PC-9 (cell line): ENCODE measurements around the gene CLCN6. TPM values are rescaled to one million over a fixed set of nuclear protein-coding genes. Genes with fewer than 3 reads are reported as not detected.

Source experiments
- BruUV-seq: library from RNA; stranded (reverse); fragments of 400-500 nt; replicated peaks from 2 replicates; lab custom pipeline; 2021; lab: Mats Ljungman, UMichigan
- CTCF ChIA-PET: fragments of 300-600 bp; sonication (Branson Sonifier 250); formaldehyde crosslinking; loops from one replicate; lab custom pipeline; 2022; ENCODE audit warnings: antibody characterized with exemption; lab: Charles Lee
- POLR2A ChIA-PET: fragments of 300-600 bp; sonication (Branson Sonifier 250); formaldehyde crosslinking; loops from one replicate; lab custom pipeline; 2022; ENCODE audit warnings: antibody characterized with exemption; ENCODE audit not compliant: unreplicated experiment; lab: Charles Lee
- DNase-seq, 2 experiments: peaks; one replicate each; pipeline versions ENCODE4 v3.0.0 to v3.0.0-alpha.2; 2015 to 2022; ENCODE audit warnings: mixed read lengths in 1 of 2
- H2AFZ ChIP-seq: fragments of 200-600 bp; sonication (generic); 2 replicates; pipeline ENCODE4 v1.8.1; 2017; ENCODE audit warnings: antibody characterized with exemption
- H3F3A ChIP-seq: fragments of 200-600 bp; sonication (generic); 2 replicates; pipeline ENCODE4 v1.8.1; 2017; ENCODE audit warnings: antibody characterized with exemption, mild to moderate bottlenecking, low read depth; ENCODE audit not compliant: insufficient read depth
- H3K27ac ChIP-seq: fragments of 200-600 bp; sonication (generic); 2 replicates; pipeline ENCODE4 v1.6.1; 2016; ENCODE audit warnings: mixed run types
- H3K27me3 ChIP-seq: fragments of 200-600 bp; sonication (generic); 2 replicates; pipeline ENCODE4 v1.6.1; 2016; ENCODE audit warnings: low read depth, mixed run types; ENCODE audit not compliant: insufficient read depth
- H3K36me3 ChIP-seq: fragments of 200-600 bp; sonication (generic); 2 replicates; pipeline ENCODE4 v1.6.1; 2016; ENCODE audit warnings: low read depth, mixed run types
- H3K4me1 ChIP-seq: fragments of 200-600 bp; sonication (generic); replicated peaks from 2 replicates; pipeline ENCODE4 v1.6.1; 2016; ENCODE audit warnings: mixed run types; ENCODE audit not compliant: insufficient read depth
- H3K4me2 ChIP-seq: fragments of 200-600 bp; sonication (generic); 2 replicates; pipeline ENCODE4 v1.6.1; 2017; ENCODE audit warnings: mixed run types
- H3K4me3 ChIP-seq: fragments of 200-600 bp; sonication (generic); 2 replicates; pipeline ENCODE4 v1.6.1; 2016; ENCODE audit warnings: mixed run types
- H3K79me2 ChIP-seq: fragments of 200-600 bp; sonication (generic); 2 replicates; pipeline ENCODE4 v1.6.1; 2017; ENCODE audit warnings: low read depth, mixed run types
- H3K9me2 ChIP-seq: fragments of 200-600 bp; sonication (generic); 2 replicates; pipeline ENCODE4 v1.8.1; 2017; ENCODE audit warnings: mild to moderate bottlenecking; ENCODE audit not compliant: insufficient read depth
- H3K9me3 ChIP-seq: fragments of 200-600 bp; sonication (generic); 2 replicates; pipeline ENCODE4 v1.8.1; 2016; ENCODE audit warnings: low read depth; ENCODE audit not compliant: insufficient read depth
- H4K20me1 ChIP-seq: fragments of 200-600 bp; sonication (generic); 2 replicates; pipeline ENCODE4 v1.8.1; 2017; ENCODE audit not compliant: insufficient read depth
- CTCF ChIP-seq: fragments of 200-600 bp; sonication (generic); conservative IDR thresholded peaks from 2 replicates; pipeline ENCODE4 v1.6.1; 2017; ENCODE audit warnings: mixed run types, antibody characterized with exemption, mild to moderate bottlenecking, moderate library complexity
- EZH2 ChIP-seq: fragments of 200-600 bp; sonication (generic); IDR thresholded peaks from 2 replicates; pipeline ENCODE4 v1.8.0; 2017; ENCODE audit warnings: antibody characterized with exemption, low read depth
- intact Hi-C: fragments of 100-400 bp; cut with micrococcal nuclease; formaldehyde crosslinking; loops from one replicate; pipeline ENCODE4 v1.10.0; 2022; ENCODE audit not compliant: unreplicated experiment
- total RNA-seq: library from RNA; stranded (reverse); gene quantifications from 2 replicates; pipeline ENCODE4 v1.2.3, GENCODE V29; 2021

The CLCN6 gene
- total RNA-seq, 1 experiment from 2014 or later, result 16.7 TPM

DNA sequence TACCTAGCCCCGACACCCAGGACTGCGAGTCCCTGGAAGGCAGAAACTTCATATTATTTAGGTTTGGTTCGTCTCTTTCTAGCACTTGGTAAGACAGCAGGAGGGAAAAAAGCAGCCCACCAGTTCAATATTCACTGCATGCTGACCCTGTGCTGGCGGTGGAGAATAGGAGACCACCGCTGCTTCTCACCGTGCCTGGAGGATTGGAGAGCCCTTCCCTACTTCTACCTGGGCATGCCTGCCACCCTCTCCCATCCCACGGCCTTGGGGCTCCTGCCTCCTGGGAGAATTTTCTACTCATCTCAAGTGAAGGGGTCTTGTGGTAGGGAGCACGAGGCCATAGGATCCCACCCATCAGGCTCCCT is 5.6 kb upstream of the CLCN6 start:
- POLR2A ChIA-PET, result no interaction called here
- H3K4me1 ChIP-seq, result peaks cover 10% of the 10 kb centered on the region; the same call in 1 of the 2 replicates
- intact Hi-C loops, result no loop called here

DNA sequence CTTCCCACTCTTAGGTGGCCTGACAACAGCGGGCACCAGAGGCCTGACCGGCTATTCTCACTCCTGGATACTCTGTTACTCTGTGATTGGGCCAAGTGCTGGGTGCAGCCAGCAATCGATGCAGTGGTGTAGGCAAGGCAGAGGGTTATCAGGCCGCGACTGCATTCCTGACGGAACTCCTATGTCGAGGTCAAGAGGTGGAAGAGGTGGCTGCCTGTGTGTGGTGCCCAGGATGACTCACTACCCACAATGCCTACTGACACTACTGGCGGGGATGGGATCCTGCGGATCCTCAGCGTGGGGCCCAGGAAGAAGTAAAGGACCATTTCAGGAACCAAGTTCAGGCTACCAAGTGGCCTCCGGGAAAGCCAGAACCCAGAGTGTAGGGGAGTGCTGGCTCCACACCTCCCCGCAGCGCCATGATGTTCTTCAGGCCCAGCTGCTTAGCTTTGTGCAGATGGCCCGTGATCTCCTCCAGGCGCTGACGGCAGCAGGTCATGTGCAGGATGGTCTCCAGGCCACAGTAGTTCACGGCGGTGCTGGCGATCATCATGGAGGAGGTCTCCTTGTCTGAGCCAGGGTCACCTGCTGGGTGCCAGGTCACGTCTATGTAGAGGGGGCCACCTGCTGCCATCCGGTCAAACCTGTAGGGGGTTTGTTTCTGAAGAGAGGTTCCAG is 5.1 kb upstream of the CLCN6 start:
- Histone ChIP-seq H3K4me1 (peaks cover 10% of the 10 kb centered on the region; the same call in 1 of the 2 replicates), H3K4me2 (no peak overlapping the region), H3F3A (peaks cover 8% of the 10 kb centered on the region; the same call in 1 of the 2 replicates), H3K9me3 (no peaks in the 10 kb centered on the region), H3K4me3 (no peak overlapping the region), H3K79me2 (no peaks in the 10 kb centered on the region), H4K20me1 (no peaks in the 10 kb centered on the region), H3K36me3 (no peaks in the 10 kb centered on the region), H3K27ac (no peak overlapping the region), H3K27me3 (no peaks in the 10 kb centered on the region), H2AFZ (no peak overlapping the region), H3K9me2 (no peaks in the 10 kb centered on the region)
- ChIA-PET POLR2A (no interaction called here), CTCF (no interaction called here)
- intact Hi-C loops, result no loop called here
- no TSS peak for BruUV-seq
- DNase-seq, result peak in 1 of 2 experiments; percentile 68
- TF ChIP-seq EZH2 (no peak), CTCF (no peak)

More for the DNA sequence above, 5.6 kb upstream of the CLCN6 start:
- no peaks in the 10 kb centered on the region for H3K9me3 ChIP-seq
- no peaks in the 10 kb centered on the region for H3K79me2 ChIP-seq
- H3K9me2 ChIP-seq, result no peaks in the 10 kb centered on the region
- CTCF ChIA-PET, result no interaction called here
- no peaks in the 10 kb centered on the region for H3K36me3 ChIP-seq
- H3K27me3 ChIP-seq, result no peaks in the 10 kb centered on the region
- H3K4me2 ChIP-seq, result no peak overlapping the region
- H2AFZ ChIP-seq, result no peak overlapping the region
- no peaks in the 10 kb centered on the region for H4K20me1 ChIP-seq
- TF ChIP-seq EZH2, result no peak
- no peak for TF ChIP-seq CTCF
- H3F3A ChIP-seq, result peaks cover 8% of the 10 kb centered on the region; the same call in 1 of the 2 replicates
- BruUV-seq, result no TSS peak
- H3K4me3 ChIP-seq, result no peak overlapping the region
- DNase-seq, result no peak
- no peak overlapping the region for H3K27ac ChIP-seq

DNA sequence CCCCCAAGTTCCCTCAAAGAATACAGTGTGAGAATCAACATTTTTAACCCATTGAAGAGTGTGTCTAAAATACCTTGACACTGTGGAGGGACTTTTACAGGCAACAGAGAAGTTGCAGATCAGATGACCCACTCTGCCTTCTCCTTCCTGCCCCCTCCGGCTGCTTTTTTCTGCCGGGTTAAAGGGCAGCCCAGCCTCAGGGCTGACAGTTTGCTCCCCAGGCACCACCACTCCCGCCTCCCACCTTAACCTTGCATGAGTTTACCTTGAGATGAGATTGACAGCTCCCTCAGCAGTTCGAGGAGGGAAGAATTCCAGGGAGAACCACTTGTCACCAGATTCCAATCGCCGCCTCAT is 3.4 kb upstream of the CLCN6 start:
- POLR2A ChIA-PET, result no interaction called here
- H3K36me3 ChIP-seq, result no peaks in the 10 kb centered on the region
- BruUV-seq, result no TSS peak
- no peaks in the 10 kb centered on the region for H3K9me3 ChIP-seq
- peaks cover 8% of the 10 kb centered on the region; the same call in 1 of the 2 replicates for H3F3A ChIP-seq
- CTCF ChIA-PET, result interaction anchor here (2.0 kb wide), 1 partner anchor 17 kb away, joined by 7 read pairs; no protein-coding TSS in a partner anchor
- no peak overlapping the region for H3K27ac ChIP-seq
- no peak overlapping the region for H3K4me3 ChIP-seq
- no peaks in the 10 kb centered on the region for H3K9me2 ChIP-seq
- no peak for DNase-seq
- no peak for TF ChIP-seq EZH2
- no peak for TF ChIP-seq CTCF
- no peak overlapping the region for H2AFZ ChIP-seq
- H3K27me3 ChIP-seq, result no peaks in the 10 kb centered on the region
- no peak overlapping the region for H3K4me2 ChIP-seq
- peaks cover 12% of the 10 kb centered on the region for H3K79me2 ChIP-seq
- H3K4me1 ChIP-seq, result peaks cover 21% of the 10 kb centered on the region; the same call in 1 of the 2 replicates
- no peaks in the 10 kb centered on the region for H4K20me1 ChIP-seq
- intact Hi-C loops, result no loop called here
